Measurements from ENCODE around the gene ZNF324.
A peak's percentile ranks its signal among the peaks of the same experiment; 100 is the strongest.
"Not testable (repeated sequence)": the region's sequence is repeated elsewhere in the genome, so short reads cannot be mapped to it uniquely, and the experiment has no call there.

The ZNF324 gene

GRCh38 chr19:58477130-58477529 is 10.2 kb downstream of the ZNF324 start:
- Mint-ChIP-seq H3K4me3 (peak overlapping the region; percentile 88), H3K9me3 (no peaks in the 10 kb centered on the region), H3K36me3 (ENCODE audit: low read depth) (peaks cover 4% of the 10 kb centered on the region), H3K4me1 (peaks cover 30% of the 10 kb centered on the region), H3K27me3 (no peaks in the 10 kb centered on the region), H3K27ac (peak overlapping the region; percentile 83)
- no peak for DNase-seq
- no peak for ATAC-seq

GRCh38 chr19:58477871-58478270 is 11.0 kb downstream of the ZNF324 start:
- ATAC-seq (no peak), DNase-seq (no peak)
- Mint-ChIP-seq H3K4me1 (peaks cover 30% of the 10 kb centered on the region), H3K27me3 (no peaks in the 10 kb centered on the region), H3K9me3 (no peaks in the 10 kb centered on the region), H3K36me3 (ENCODE audit: low read depth) (peaks cover 2% of the 10 kb centered on the region), H3K27ac (no peak overlapping the region), H3K4me3 (no peak overlapping the region)

GRCh38 chr19:58479303-58479702 is 12.4 kb downstream of the ZNF324 start:
- Mint-ChIP-seq H3K36me3 (ENCODE audit: low read depth) (peaks cover 2% of the 10 kb centered on the region), H3K9me3 (no peaks in the 10 kb centered on the region), H3K4me3 (no peak overlapping the region), H3K27ac (no peak overlapping the region), H3K4me1 (peaks cover 25% of the 10 kb centered on the region), H3K27me3 (no peaks in the 10 kb centered on the region)
- no peak for DNase-seq
- ATAC-seq: no peak

GRCh38 chr19:58479736-58480480 is 13.0 kb downstream of the ZNF324 start:
- Mint-ChIP-seq H3K4me1 (peaks cover 20% of the 10 kb centered on the region), H3K9me3 (no peaks in the 10 kb centered on the region), H3K27ac (no peak overlapping the region), H3K27me3 (no peaks in the 10 kb centered on the region), H3K4me3 (no peak overlapping the region), H3K36me3 (ENCODE audit: low read depth) (peaks cover 2% of the 10 kb centered on the region)
- DNase-seq (no peak), ATAC-seq (no peak)

- Mint-ChIP-seq H3K36me3 (ENCODE audit: low read depth) (peaks cover 2% of the 10 kb centered on the region), H3K9me3 (no peaks in the 10 kb centered on the region), H3K4me1 (peaks cover 15% of the 10 kb centered on the region), H3K4me3 (no peak overlapping the region), H3K27me3 (no peaks in the 10 kb centered on the region), H3K27ac (no peak overlapping the region)
- ATAC-seq (no peak), DNase-seq (no peak)
These were observed 13.6 kb downstream of the ZNF324 start for GRCh38 chr19:58480481-58480830.

GRCh38 chr19:58480831-58481230 is 14.0 kb downstream of the ZNF324 start:
- Mint-ChIP-seq H3K27ac (no peak overlapping the region), H3K4me3 (no peak overlapping the region)
- ATAC-seq: no peak

GRCh38 chr19:58482372-58482771 is 15.5 kb downstream of the ZNF324 start:
- Mint-ChIP-seq H3K36me3 (ENCODE audit: low read depth) (peaks cover 2% of the 10 kb centered on the region), H3K9me3 (no peaks in the 10 kb centered on the region), H3K27ac (no peak overlapping the region), H3K4me1 (peaks cover 3% of the 10 kb centered on the region), H3K4me3 (no peak overlapping the region), H3K27me3 (no peaks in the 10 kb centered on the region)
- ATAC-seq (no peak), DNase-seq (no peak)

More at GRCh38 chr19:58480831-58481230, 14.0 kb downstream of the ZNF324 start:
- H3K4me1 Mint-ChIP-seq: peaks cover 12% of the 10 kb centered on the region
- no peak for DNase-seq
- no peaks in the 10 kb centered on the region for H3K9me3 Mint-ChIP-seq
- no peaks in the 10 kb centered on the region for H3K27me3 Mint-ChIP-seq
- H3K36me3 Mint-ChIP-seq (ENCODE audit: low read depth): peaks cover 2% of the 10 kb centered on the region

GRCh38 chr19:58483776-58484175 is 16.9 kb downstream of the ZNF324 start:
- H3K36me3 Mint-ChIP-seq (ENCODE audit: low read depth): peaks cover 2% of the 10 kb centered on the region
- peaks cover 1% of the 10 kb centered on the region for H3K4me1 Mint-ChIP-seq
- H3K4me3 Mint-ChIP-seq: no peak overlapping the region

GRCh38 chr19:58484349-58484748 is 17.5 kb downstream of the ZNF324 start:
- not testable (repeated sequence) for H3K9me3 Mint-ChIP-seq; DNase-seq; H3K27me3 Mint-ChIP-seq; H3K4me3 Mint-ChIP-seq; H3K27ac Mint-ChIP-seq; ATAC-seq; H3K36me3 Mint-ChIP-seq (ENCODE audit: low read depth); H3K4me1 Mint-ChIP-seq

More at GRCh38 chr19:58483776-58484175, 16.9 kb downstream of the ZNF324 start:
- DNase-seq (no peak), ATAC-seq (no peak)
- Mint-ChIP-seq H3K9me3 (no peaks in the 10 kb centered on the region), H3K27me3 (no peaks in the 10 kb centered on the region), H3K27ac (no peak overlapping the region)

- no peak overlapping the region for H3K27ac Mint-ChIP-seq
- H3K36me3 Mint-ChIP-seq (ENCODE audit: low read depth): peaks cover 6% of the 10 kb centered on the region
- peaks cover 10% of the 10 kb centered on the region for H3K4me1 Mint-ChIP-seq
- H3K4me3 Mint-ChIP-seq: no peak overlapping the region
- no peak for ATAC-seq
- no peaks in the 10 kb centered on the region for H3K27me3 Mint-ChIP-seq
- no peaks in the 10 kb centered on the region for H3K9me3 Mint-ChIP-seq
- no peak for DNase-seq
These were observed 24.5 kb downstream of the ZNF324 start for GRCh38 chr19:58491393-58491792.

- Mint-ChIP-seq H3K9me3 (no peaks in the 10 kb centered on the region), H3K27me3 (no peaks in the 10 kb centered on the region), H3K4me3 (no peak overlapping the region), H3K27ac (no peak overlapping the region), H3K36me3 (ENCODE audit: low read depth) (peaks cover 6% of the 10 kb centered on the region), H3K4me1 (peaks cover 14% of the 10 kb centered on the region)
- ATAC-seq: no peak
- no peak for DNase-seq
These were observed 25.4 kb downstream of the ZNF324 start for GRCh38 chr19:58492265-58492664.

- ATAC-seq (no peak), DNase-seq (no peak)
- H3K9me3 Mint-ChIP-seq: peaks cover 5% of the 10 kb centered on the region
- peak overlapping the region; percentile 95 for H3K4me3 Mint-ChIP-seq
- peaks cover 6% of the 10 kb centered on the region for H3K36me3 Mint-ChIP-seq (ENCODE audit: low read depth)
- H3K4me1 Mint-ChIP-seq: peaks cover 23% of the 10 kb centered on the region
- H3K27ac Mint-ChIP-seq: peak overlapping the region; percentile 12
- H3K27me3 Mint-ChIP-seq: no peaks in the 10 kb centered on the region
These were observed 30.8 kb downstream of the ZNF324 start for GRCh38 chr19:58497634-58498170.

GRCh38 chr19:58498316-58499020 is 31.6 kb downstream of the ZNF324 start:
- Mint-ChIP-seq H3K27me3 (no peaks in the 10 kb centered on the region), H3K36me3 (ENCODE audit: low read depth) (peaks cover 6% of the 10 kb centered on the region), H3K4me1 (peaks cover 23% of the 10 kb centered on the region), H3K27ac (peak overlapping the region; percentile 95), H3K9me3 (peaks cover 5% of the 10 kb centered on the region), H3K4me3 (peak overlapping the region; percentile 95)
- ATAC-seq: no peak
- no peak for DNase-seq

GRCh38 chr19:58499021-58499927 is 32.4 kb downstream of the ZNF324 start:
- no peaks in the 10 kb centered on the region for H3K27me3 Mint-ChIP-seq
- DNase-seq (peak; percentile 99), ATAC-seq (peak; percentile 98)
- peaks cover 6% of the 10 kb centered on the region for H3K36me3 Mint-ChIP-seq (ENCODE audit: low read depth)
- H3K9me3 Mint-ChIP-seq: peaks cover 5% of the 10 kb centered on the region
- H3K27ac Mint-ChIP-seq: peak overlapping the region; percentile 95
- H3K4me1 Mint-ChIP-seq: peaks cover 23% of the 10 kb centered on the region
- peak overlapping the region; percentile 95 for H3K4me3 Mint-ChIP-seq

Measured in activated naive CD8-positive, alpha-beta T cell treated with anti-CD3 and anti-CD28 coated beads, Interleukin-2, amount 50 U/mL, for 24 hours (primary cell).